ENCODE data around the gene PIEZO2.
"Not testable (repeated sequence)": the region's sequence is repeated elsewhere in the genome, so short reads cannot be mapped to it uniquely, and the experiment has no call there.

Gene PIEZO2

DNA sequence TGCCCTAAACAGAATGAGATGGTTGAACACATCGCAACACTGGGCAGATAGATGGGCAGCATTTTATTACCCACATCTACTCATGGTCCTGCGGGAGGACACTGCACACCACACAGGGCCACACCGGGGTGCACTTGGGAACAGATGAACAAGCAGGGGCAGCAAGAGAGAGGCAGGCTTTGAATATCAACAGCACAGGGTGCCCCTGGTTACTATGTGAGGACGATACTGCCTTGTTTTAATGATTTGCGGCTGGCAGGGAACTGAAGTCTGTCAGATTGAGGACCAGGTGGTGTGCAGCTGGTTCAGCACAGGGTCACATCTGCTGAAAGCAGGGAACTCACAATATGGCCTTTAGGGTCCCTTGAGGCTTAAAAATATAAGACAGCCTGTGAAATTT is 195.7 kb downstream of the PIEZO2 start:
- no peak for DNase-seq

DNA sequence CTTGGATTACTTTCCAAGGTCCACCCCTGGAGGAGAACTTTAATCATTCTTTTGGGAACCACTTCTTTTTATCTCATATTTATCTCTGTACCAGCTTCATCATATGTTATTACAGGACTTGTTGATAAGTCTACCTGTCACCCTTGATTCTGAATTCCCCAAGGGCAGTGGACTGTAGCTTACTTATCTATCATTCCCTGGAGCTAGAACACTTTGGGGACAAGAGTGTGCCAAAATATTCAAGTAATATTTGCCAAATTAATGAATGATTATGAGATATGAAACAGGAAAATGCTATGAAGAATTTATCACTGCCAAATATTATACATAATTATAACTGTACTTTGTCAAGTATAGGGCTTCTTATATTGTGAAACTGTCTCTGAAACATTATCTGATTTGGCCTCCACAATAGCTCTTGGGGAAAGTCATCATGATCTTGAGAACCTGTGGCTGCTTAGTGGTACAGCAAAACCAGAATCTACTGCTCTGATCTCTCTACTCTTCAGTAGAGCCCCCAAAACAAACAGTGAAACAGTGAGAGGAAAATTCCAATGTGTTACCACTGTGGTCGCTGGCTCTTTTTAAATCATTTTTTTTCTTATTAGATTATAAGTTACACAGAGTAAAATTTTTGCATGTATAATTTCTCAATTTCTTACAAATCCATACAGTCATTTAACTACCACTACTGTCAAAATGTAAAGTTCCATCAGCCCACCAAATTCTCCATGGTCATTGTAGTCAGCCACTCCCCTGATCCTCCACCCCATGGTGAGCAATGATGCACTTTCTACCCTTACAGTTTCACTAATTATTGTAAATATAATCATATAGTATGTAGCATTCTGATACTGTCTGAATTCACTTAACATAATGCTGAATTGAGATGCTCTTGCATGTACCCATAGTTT is 197.5 kb downstream of the PIEZO2 start:
- no peak for DNase-seq

DNA sequence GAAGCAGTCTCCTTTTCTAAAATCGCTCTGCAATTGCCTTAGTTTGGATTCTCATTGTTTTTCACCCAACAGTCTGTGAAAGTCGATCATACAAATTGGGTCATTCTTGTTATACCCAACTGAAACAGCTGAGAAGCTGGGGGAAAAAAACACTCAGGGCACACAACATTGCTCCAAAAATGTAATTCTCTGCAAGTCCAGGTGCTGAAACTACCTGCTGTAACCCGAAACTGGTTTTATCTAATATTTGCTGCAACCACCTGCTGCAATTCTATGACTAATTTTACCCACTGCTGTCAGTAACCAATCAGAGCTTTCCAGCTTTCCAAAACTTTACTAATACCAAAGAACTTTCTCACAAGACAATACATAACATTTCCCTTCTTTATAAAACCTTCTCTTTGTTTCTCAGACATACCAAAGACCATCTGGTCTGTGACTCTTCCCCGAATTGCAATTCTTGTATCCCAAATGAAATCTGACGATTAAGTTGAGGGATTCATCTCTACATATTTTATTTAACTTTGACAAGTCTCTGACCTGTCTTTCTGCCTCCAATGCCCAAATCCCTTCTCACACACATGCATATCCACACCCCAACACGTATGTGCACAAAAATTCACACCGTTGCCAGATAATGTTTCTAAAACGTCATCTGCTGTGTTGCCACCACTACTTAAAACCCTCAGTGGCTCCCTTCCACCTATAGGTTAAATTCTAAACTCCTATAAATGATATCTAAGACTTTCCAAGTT is 198.3 kb downstream of the PIEZO2 start:
- DNase-seq, result no peak

DNA sequence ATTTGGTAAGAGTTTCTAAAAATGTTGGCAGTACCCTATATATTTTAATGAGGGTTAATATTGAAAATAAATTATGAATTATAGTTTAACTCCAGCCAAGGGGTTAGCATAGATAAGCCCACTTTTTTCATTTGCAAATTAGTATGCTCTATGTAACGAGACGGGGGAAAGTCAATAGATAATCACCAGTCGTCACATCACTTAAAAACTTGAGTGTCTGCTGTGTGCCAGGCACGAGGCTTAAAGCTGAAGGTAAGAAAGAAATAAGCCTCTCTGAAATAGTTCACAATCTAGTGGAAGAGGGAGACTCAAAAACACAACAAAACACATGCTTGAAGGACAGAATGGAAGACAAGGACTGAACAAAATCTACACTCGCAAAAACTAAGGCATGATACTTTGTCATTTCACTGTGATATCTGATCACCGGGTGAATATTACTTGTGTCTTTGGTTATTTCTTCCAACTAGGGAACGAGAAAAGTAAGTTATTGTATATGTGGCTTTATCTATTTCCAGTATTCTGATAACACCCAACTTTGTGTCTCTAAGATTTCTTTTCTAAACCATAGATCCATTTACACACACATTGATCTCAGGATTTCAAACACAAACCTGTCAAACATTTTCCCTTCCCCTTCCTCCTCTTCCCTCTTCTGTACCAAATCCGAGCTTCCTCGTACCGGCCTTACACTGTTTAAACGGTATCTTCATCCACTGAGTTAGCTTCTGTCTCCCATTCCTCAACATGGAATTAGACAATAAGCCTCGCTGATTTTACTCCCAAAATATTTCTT is 199.1 kb downstream of the PIEZO2 start:
- no peak for DNase-seq

DNA sequence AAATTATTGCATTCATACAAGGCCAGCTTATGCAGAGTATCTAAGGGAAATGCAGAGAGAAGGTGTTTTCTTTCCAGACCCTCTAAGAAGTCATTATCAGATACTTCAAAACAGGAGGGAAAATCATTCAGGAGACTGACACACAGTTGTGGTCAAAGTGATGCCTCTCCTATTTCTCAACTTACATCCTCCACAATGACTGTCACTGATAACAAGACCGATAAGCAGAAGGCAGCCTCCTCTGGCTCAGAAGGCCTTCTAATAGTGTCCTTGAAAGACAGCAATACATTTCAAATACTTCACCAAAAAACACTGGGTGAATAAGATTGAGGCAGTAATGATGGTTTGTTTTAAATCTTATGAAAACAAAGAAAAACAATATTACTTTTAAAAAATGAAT is 199.7 kb downstream of the PIEZO2 start:
- DNase-seq, result no peak

DNA sequence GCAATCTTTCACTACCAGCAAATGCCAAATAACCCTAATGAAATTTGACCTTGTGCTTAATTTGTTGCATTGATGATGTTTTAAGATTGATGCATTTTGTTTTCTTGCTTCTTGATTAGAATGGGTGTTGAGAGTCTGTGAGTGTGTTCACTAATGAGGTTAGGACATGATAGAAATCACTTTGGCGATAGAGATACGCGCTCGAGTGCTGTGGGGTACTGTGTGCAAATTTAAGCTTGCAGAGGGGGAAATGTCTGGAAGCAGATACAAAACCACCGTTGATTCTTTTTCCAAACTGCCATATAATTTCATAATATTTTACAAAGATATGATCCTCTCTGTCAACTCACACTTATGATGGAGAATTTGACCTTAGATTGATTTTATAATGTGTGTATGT is 200.9 kb downstream of the PIEZO2 start:
- DNase-seq, result no peak

DNA sequence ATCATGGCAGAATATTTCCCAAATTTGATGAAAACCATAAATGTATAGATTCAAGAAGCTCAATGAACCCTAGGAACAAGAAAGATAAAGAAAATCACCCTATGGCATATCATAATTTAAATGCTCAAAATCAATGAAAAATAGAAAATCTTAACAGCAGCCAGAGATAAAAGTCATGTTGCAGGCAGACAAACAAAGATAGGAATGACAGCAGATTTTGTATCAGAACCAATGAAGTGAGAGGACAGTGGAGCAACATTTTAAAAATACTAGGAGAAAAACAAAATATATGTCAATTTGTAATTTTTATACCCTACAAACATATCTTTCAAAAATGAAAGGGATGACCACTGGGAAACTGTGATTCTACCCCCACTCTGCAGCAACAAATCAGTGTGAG is 203.3 kb downstream of the PIEZO2 start:
- DNase-seq, result no peak

DNA sequence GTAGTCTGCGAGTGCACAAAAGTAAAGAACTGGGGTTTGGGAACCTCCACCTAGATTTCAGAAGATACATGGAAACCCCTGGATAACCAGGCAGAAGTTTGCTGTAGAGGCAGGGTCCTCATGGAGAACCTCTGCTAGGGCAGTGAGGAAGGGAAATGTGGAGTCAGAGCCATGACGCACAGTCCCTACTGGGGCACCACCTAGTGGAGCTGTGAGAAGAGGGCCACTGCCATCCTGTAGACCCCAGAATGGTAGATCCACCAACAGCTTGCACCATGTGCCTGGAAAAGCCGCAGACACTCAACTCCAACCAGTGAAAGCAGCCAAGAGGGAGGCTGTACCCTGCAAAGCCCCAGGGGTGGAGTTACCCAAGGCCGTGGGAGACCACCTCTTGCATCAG is 206.4 kb downstream of the PIEZO2 start:
- no peak for DNase-seq

DNA sequence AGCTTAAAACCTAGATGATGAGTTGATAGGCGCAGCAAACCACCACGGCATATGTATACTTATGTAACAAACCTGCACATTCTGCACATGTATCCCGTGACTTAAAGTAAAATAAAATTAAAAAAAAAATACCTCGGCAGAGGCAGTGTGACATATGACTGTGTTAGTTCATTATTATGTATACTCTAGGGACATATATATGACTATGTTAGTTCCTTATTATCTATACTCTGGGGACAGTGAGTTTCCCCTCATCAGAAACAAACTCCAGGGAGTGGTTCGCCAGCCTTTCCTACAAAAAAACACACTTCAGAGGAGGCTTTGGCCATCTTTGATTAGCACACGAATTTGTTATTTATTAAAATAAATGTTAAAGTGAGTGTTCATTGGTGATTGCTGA is 209.5 kb downstream of the PIEZO2 start:
- no peak for DNase-seq

DNA sequence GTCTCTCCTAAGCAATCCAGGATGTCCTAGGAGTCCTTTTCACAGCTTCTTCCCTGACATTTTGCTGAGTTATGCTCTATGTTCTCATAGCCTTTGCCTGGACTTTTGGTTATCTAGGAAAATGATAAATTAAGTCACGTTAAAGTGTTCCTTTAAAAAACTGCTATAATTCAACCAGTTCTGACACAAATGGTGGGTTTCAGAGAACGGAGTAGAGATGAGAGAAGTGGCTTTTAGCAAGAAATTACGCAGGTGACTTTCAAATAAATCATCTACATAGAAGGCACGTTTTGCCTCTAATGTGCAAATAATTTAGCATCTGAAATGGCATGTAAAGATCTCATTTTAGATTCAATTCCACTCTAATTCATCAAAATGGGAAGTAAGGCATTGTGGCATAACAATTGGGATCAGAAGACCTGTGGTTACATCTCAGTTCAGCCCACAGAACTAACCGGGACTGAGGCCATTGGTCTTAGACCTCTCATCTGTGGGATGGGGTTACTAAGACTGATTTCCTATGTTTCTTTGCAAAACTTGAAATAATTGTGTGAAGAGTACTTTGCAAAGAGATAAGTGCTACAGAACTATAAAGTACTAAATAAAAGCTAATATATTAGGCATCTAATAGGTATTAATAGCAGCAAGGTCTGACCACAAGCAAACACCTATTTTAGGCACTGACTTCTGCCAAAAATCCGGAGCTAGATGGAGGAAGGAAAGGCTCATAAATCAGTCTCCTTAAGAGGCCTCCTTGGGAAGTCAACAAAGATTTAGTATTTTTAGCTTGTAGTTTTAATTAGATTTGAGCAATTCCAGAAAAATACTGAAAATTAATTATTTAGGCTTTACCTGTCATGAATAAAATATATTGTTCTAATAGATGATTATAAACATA is 211.4 kb downstream of the PIEZO2 start:
- no peak for DNase-seq

DNA sequence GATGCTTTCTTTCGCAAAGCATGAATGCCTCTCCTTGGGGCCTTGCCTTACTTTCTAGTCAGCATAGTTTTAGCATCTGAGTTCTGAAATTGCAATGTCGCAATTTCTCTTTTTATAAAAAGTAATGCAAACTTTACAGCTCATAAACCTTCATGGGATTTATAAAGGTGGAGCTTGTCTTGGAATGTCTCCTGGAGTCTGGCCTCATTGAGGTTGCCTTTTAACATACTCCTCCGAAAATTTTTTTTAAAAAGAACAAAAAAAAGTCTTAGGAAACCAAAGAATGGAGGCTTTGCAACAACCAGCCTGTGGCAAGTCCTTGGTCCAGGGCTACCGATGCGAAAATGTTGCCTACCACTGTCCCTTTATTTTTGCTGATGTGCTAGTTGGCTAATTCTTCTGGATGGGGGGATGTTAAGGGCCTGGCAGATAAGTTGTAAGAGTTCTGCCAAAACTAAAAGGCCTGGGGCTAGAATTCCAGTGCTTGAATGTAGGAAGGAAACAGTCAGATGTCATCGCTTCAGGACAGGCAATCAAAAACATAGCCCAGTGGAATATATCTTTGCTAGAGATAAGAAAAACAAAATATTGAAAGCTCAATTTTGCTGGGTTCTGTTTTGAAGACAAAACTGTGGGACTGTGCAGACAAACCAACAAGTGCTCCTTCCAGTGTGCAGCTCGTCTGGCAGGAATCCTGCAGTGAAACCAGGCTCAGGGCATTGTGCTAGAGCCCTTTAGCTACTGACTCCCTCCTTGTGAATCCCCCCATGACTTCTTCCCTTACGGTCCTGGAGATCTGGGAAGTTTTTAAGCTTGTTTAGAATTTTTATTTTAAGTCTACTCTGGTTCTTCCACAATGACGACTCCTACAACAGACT is 213.0 kb downstream of the PIEZO2 start:
- DNase-seq, result no peak

DNA sequence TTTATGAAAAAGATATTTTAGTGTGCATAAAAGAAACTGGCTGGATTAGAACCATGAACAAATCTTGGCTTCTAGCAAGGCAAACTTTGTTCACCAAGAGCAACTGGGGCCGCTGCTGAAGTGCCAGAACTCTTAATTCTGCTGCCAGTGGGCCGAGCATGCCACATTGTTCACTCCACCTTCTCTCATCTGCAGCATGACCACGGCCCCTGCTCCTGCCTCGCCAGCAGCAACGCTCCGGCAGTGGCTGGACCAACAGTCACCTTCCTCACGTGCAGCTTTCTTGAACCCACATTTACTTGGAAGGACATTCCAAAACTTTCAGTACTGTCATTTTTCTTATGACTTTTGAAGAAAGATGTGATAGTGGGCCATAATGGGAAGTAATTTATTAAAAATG is 213.8 kb downstream of the PIEZO2 start:
- no peak for DNase-seq

DNA sequence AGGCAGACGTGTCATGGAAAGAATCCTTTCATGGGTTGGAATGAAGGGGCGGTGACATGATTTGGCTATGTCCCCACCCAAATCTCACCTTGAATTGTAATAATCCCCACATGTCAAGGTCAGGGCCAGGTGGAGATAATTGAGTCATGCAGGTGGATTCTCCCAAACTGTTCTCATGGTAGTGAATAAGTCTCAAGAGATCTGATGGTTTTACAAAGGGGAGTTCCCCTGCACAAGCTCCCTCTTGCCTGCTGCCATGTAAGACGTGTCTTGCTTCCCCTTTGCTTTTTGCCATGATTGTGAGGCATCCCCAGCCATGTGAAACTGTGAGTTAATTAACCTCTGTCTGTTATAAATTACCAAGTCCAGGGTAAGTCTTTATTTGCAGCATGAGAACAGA is 215.7 kb downstream of the PIEZO2 start:
- DNase-seq, result not testable (repeated sequence)

DNA sequence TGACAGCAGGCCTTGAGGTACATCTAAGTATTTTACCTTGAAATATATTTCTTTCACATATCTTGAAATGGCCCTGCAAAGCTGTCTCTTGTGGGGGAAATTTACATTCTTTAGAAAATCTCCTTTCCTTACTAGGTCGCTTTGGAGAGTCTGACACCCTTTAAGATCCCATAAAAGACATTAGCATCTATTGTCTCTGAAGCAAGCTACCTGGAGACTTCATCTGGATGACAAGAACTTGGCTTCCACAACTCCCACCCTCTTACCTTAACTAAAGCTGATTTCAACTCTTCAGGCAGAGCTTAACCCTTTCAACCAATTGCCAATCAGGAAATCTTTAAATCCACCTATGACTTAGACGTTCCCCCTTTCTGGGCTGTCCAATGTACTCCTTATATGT is 219.3 kb downstream of the PIEZO2 start:
- DNase-seq, result no peak

DNA sequence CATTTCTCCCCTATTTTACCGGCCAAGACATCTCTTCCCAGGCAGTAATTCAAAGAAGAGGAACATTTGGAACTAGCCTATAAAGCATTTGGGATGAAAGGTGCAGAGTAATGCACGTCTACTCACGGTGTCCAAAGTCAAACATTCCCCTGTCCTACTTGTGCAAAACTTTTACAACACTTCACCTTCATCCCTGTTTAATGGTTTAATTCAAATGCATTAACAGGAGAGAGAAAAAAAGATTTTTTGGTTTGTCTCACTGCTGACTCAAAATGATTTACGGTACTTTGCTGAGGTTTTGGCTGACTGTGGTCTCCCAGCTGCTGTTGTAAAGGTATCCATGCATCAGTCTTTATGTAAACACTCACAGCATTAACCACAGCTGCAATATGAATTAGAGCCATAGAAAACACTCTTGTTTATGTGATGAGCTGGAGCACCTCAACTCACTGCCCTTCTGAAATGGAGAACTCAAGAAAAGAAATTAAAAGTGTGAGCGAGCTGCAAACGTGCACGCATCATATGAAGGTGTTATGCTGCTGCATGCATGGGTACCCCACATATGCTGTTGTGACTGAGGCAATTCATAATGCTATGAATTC is 220.5 kb downstream of the PIEZO2 start:
- no peak for DNase-seq

DNA sequence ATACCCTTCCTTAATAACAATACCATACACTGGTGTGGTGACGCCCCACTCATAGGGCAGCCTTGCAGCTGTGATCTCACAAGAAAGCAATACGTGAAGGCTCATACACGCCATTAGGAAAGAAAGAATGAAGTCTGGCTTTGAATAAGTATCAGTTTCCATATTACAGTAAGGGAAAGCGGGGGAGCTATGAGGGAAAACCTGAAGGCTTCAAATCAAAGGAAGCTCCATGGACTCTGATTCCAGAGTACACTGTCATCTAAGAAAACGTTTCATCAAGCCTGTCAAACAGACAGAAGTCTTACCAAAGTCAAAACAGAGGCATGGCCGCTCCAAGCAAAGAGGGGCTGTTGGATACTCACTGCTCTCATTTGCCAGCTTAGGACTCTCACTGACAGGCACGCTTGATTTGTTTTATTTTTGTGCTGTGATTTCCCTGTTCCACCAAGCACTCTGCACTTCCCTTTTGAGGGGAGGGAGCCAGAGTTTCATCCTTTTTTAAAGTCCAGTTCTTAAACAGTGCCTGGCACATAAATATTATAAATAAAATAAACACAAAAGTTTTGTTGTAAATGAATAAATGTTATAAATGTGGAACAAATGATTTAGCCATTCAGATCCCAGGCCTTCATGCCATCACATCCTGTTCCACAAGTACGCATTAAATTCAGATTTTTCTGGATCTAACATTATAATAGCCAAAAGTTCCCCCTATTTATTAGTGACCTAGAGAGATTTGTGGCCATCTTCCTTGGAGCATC is 221.2 kb downstream of the PIEZO2 start:
- DNase-seq, result no peak

DNA sequence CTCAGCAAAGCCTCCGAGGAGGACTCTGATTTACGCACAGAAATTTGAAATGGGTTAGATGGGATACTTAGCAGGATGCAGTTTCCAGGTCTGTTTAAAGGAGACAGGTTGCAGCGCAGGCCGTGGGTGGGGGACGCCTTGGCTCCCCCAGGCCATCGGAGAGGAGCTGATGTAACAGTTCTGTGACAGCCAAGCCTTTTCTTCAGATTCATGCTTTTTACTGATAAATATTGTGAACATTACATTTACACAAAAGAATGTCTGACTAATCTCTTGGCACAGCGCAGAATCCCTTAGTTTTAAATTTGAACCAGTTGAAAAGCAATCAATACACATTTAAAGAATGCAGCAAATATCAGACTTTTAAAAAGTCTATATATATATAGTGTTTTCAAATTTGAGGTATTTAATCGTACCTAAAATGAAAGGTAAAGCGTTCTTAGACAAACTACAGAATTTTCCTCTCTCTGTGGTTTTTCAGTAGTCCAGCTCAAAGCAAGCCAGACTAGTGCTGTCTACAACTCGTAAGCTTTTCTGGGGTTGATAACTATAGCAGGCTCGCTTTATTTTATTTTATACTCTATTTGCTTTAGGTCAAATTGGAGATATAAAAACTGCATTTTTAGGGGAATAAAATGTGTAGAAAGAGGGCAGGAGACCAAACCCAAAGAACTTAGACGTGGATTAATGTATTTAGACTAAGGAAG is 221.9 kb downstream of the PIEZO2 start:
- DNase-seq, result no peak

DNA sequence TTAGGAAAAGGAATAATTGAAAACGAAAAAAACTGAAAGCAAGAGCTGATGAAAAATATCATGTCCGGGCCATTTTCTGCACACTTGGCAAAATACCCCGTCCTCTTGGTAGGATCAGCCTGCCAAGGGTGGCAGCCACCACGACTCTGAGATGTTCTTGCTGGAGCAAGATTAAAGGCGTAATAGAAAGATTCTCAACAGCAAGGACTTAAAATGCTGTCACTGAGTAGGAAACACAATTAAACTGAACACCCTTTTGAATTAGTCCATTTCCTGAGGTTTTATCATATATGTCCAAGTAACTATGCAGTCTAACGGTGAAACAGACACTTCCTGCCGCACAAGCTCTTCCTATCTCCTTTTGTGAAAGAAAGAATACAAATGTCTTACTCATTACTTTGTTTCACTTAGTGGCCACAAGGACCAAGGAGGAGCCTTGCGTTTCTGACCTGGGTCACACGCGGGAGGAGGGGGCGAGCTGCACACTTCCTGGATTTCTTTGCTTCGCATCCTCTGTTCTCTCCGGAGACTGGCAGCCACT is 222.7 kb downstream of the PIEZO2 start:
- DNase-seq, result no peak

DNA sequence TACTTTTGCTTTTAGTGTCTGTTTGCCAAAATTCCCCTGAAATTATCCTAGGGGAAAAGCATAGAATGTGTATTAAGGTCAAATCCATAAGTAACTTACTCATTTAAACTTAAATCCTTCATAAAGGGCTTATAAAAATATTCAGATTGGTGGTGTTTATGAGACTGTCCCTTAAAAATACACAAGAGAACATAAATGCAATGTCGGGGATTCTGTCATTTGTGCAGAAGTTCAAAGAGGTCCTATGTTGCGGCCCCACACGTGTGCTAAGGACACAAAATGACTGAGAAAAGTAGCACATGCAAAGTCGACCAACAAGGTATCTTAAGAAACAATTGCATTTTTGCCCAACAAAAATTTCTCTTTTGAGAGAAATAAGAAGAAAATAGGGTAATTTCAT is 225.1 kb downstream of the PIEZO2 start:
- no peak for DNase-seq

Measured in SW 1271 (cell line).